NB4 (cell line): Measurements from ENCODE around the gene RFX3.

Source experiments
- DNase-seq: peaks from one replicate; pipeline ENCODE4 v3.0.0; 2010; ENCODE audit warnings: low read depth
- H3K4me3 ChIP-seq: one replicate; pipeline ENCODE4 v1.5.1; 2011; ENCODE audit warnings: mild to moderate bottlenecking, low read depth, low read length, moderate library complexity
- MYC ChIP-seq: IDR thresholded peaks from 2 replicates; pipeline ENCODE4 v1.6.1; 2011; ENCODE audit warnings: low read depth, low read length
- POLR2A ChIP-seq: IDR thresholded peaks from 2 replicates; pipeline ENCODE4 v1.6.1; 2011; ENCODE audit warnings: mild to moderate bottlenecking; ENCODE audit not compliant: insufficient read length; ENCODE audit errors: extremely low read depth
- TF ChIP-seq, protein P1 (sequence below): IDR thresholded peaks from 2 replicates; pipeline ENCODE4 v1.6.1; 2011; ENCODE audit warnings: low read depth, low read length
- TF ChIP-seq, protein P2 (sequence below): IDR thresholded peaks from one replicate; pipeline ENCODE4 v1.5.1; 2012; ENCODE audit warnings: low read depth, low read length

RFX3 gene

DNA sequence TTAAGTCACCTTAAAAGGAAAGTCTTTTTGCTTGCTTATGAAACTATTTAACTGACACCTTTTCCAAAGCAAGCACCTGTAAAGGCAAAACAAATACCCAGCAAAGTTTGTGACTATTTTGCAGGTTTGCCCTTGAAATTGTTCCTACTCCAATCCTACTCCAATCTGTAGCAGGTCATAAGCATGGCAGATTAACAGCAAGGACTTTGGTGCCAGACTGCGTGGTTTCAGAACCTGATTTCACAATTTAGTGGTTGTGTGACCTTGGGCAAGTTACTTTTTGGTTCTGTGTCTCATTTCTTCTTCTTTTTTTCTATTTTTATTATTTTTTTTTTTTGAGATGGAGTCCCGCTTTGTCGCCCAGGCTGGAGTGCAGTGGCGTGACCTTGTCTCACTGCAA, 282.1 kb downstream of the RFX3 start:
- H3K4me3 ChIP-seq = no peak overlapping the region
- TF ChIP-seq MYC = no peak
- TF ChIP-seq, protein P1, sequence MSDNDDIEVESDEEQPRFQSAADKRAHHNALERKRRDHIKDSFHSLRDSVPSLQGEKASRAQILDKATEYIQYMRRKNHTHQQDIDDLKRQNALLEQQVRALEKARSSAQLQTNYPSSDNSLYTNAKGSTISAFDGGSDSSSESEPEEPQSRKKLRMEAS = 0 out of 2 replicates have a peak, but pooled peaks have one; percentile 25
- peak; percentile 78 for DNase-seq

DNA sequence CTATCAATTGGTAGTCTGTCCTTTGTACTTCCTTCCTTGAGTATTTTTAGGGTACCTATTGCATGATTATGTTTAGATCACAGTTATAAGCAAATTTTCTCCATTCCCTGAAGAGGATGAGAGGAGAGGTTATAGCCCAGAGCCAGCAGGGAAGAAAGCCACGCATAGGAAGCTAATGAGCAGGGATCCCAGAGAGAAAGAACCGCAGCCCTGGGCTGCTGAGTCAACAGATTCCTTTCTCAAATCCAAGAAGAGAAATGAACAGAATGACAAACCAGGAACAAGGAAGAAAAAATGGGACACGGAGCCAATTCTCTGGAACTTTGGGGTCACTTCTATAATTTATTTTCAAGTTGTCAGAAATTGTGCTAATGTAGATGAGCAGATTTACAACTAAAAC, 284.5 kb downstream of the RFX3 start:
- no peak for DNase-seq
- TF ChIP-seq, protein P1 = no peak
- TF ChIP-seq MYC (no peak), POLR2A (no peak)
- TF ChIP-seq, protein P2, sequence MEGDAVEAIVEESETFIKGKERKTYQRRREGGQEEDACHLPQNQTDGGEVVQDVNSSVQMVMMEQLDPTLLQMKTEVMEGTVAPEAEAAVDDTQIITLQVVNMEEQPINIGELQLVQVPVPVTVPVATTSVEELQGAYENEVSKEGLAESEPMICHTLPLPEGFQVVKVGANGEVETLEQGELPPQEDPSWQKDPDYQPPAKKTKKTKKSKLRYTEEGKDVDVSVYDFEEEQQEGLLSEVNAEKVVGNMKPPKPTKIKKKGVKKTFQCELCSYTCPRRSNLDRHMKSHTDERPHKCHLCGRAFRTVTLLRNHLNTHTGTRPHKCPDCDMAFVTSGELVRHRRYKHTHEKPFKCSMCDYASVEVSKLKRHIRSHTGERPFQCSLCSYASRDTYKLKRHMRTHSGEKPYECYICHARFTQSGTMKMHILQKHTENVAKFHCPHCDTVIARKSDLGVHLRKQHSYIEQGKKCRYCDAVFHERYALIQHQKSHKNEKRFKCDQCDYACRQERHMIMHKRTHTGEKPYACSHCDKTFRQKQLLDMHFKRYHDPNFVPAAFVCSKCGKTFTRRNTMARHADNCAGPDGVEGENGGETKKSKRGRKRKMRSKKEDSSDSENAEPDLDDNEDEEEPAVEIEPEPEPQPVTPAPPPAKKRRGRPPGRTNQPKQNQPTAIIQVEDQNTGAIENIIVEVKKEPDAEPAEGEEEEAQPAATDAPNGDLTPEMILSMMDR = no peak
- H3K4me3 ChIP-seq = no peak overlapping the region

DNA sequence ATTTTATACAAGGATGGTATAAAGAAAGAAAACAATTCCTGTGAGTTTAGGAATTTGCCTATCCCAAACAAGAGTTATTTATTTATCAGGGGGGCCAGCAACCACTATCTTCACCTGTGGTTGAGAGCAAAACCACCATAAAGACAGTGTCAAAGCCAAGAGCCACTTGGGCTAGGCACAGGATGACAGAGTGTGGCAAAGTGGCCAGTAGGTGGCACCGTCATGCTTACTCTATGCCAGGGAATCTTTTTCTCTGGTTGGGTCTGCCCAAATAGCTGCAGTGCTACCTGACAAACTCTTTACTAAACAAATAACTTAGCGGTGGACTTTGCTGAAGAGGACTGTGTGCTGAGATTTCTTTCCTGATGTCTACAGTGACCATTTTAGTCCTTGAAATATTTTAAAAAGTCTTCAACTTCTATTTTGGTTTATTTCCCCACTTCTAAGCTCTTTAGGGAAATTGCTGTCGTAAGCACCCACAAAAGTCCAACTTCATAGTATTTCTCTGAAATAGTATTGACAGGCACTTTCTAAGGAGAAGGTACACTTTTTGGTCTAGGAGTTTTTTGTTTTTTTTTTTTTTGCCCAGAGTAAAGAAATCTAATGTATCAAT, 285.0 kb downstream of the RFX3 start:
- peak; percentile 88 for DNase-seq
- no peak; the same call in 1 of the 2 replicates for TF ChIP-seq MYC
- TF ChIP-seq, protein P2 = peak; percentile 99
- no peak for TF ChIP-seq POLR2A
- TF ChIP-seq, protein P1 = 0 out of 2 replicates have a peak, but pooled peaks have one; percentile 12
- no peak overlapping the region for H3K4me3 ChIP-seq

DNA sequence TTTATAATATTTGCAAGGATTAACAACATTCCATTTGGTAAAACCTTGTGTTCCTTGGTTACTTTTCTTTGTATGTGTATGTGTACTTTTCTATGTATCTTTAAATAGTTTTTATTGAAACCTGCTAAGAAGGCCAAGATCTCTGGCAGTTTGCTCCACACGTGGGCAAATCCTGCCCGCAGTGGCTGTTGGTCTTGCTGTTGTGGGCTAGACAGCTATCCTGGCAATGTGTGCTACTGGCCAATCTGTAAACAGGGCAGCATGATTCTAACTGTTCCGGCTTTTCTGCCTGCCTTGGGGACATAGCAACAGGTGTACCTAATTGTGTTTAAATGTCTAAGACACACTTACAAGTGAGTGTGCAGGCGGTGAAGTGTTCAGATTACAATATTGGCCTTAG, 286.6 kb downstream of the RFX3 start:
- no peak for DNase-seq
- TF ChIP-seq POLR2A (no peak), MYC (no peak)
- TF ChIP-seq, protein P1 = no peak
- TF ChIP-seq, protein P2 = no peak
- H3K4me3 ChIP-seq = no peak overlapping the region

DNA sequence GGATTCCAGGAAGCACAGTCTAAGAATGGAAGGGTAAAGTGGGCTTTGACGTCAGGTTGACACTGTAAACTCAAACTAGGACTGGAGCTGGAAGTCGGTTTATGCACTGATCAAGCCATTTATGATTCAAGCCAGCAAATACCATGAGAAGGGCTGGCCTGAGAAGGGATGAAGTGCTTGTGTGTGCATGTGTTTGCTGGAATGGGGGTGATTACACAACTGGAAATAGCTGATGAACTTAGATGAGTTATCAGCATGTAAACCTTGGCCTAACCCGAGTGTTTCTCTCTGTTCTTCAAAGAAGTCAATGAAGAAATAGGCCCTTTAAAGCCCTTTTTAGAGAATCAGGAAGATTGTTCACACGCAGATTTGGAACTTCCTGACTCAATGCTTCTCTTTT, 287.6 kb downstream of the RFX3 start:
- TF ChIP-seq, protein P1 = no peak
- TF ChIP-seq POLR2A (no peak), MYC (no peak)
- TF ChIP-seq, protein P2 = no peak
- DNase-seq = no peak
- H3K4me3 ChIP-seq = no peak overlapping the region

DNA sequence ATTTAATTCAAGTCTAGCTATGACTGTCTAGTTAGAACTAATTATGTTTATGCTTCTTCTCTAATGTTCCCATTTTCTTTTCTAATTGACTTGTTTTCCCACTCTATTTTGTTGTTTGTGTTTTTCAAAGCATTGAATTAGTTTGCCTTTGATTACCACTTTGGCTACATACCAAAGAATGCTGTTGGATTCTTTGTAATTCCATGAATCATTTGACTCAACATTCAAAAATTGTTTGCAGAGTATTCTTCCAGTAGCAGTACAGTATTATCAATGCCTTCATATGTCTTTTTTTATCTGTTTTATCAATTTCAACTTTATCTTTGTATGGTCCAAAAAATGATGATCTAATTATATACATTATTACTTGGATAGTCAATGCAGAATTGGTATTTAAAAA, 288.7 kb downstream of the RFX3 start:
- H3K4me3 ChIP-seq = no peak overlapping the region
- TF ChIP-seq, protein P2 = no peak
- TF ChIP-seq, protein P1 = no peak
- no peak for TF ChIP-seq MYC
- TF ChIP-seq POLR2A = no peak
- DNase-seq = no peak
